Liver (tissue), 9 donors: ENCODE results near the gene IGDCC3. TPM values are rescaled to one million over a fixed set of nuclear protein-coding genes. Genes with fewer than 3 reads are reported as not detected.

ENCODE experiments used
- DNase-seq: peaks from one replicate; pipeline ENCODE4 v3.0.0-alpha.2; 2017; ENCODE audit warnings: low spot score
- H3K27ac ChIP-seq, 2 donors: one replicate each; pipeline ENCODE4 v1.7.0; 2013; ENCODE audit warnings: inconsistent platforms in 2 of 2, low read length in 2 of 2, control low read depth in 1 of 2, low read depth in 1 of 2, mild to moderate bottlenecking in 1 of 2
- H3K27me3 ChIP-seq, 4 donors: one replicate each; pipeline versions ENCODE4 v1.6.1 to v1.7.0; 2013; ENCODE audit warnings: low read length in 3 of 4, inconsistent platforms in 1 of 4, mild to moderate bottlenecking in 1 of 4, moderate library complexity in 1 of 4; ENCODE audit not compliant: control insufficient read depth in 4 of 4, insufficient read depth in 4 of 4
- H3K36me3 ChIP-seq, 4 donors: one replicate each; pipeline versions ENCODE4 v1.6.1 to v1.7.0; 2013; ENCODE audit warnings: low read length in 3 of 4, mild to moderate bottlenecking in 3 of 4, low read depth in 1 of 4, moderate library complexity in 1 of 4; ENCODE audit not compliant: control insufficient read depth in 4 of 4, insufficient read depth in 3 of 4
- H3K4me1 ChIP-seq, 4 donors: one replicate each; pipeline versions ENCODE4 v1.6.1 to v1.7.0; 2013; ENCODE audit warnings: low read length in 3 of 4, mild to moderate bottlenecking in 3 of 4, moderate library complexity in 1 of 4; ENCODE audit not compliant: control insufficient read depth in 4 of 4, insufficient read depth in 4 of 4
- H3K4me3 ChIP-seq, 3 donors: one replicate each; pipeline versions ENCODE4 v1.6.1 to v1.7.0; 2013; ENCODE audit warnings: low read length in 3 of 3, control low read depth in 1 of 3, low read depth in 1 of 3, mild to moderate bottlenecking in 1 of 3
- H3K9ac ChIP-seq, 2 donors: one replicate each; pipeline ENCODE4 v1.7.0; 2013; ENCODE audit warnings: low read length in 2 of 2, mild to moderate bottlenecking in 2 of 2, moderate library complexity in 2 of 2, control low read depth in 1 of 2, low read depth in 1 of 2
- H3K9me3 ChIP-seq, 4 donors: one replicate each; pipeline versions ENCODE4 v1.6.1 to v1.7.0; 2013; ENCODE audit warnings: low read length in 3 of 4; ENCODE audit not compliant: control insufficient read depth in 4 of 4
- CTCF ChIP-seq: fragments of 150-350 bp; IDR thresholded peaks from 2 replicates; pipeline ENCODE4 v1.5.1; 2017; ENCODE audit warnings: improper control_type of control experiment, low read depth, low read length; ENCODE audit not compliant: missing input control
- EGR1 ChIP-seq, 2 donors: IDR thresholded peaks; 2 replicates each; pipeline ENCODE4 v1.6.1; 2016 to 2018; ENCODE audit warnings: antibody characterized with exemption in 2 of 2, low read depth in 2 of 2
- FOXA1 ChIP-seq: IDR thresholded peaks from 2 replicates; pipeline ENCODE4 v1.6.1; 2016; ENCODE audit warnings: antibody characterized with exemption
- GABPA ChIP-seq, 2 donors: IDR thresholded peaks in 1 of 2; conservative IDR thresholded peaks in 1 of 2; 2 replicates each; pipeline ENCODE4 v1.6.1; 2016; ENCODE audit warnings: antibody characterized with exemption in 2 of 2, mild to moderate bottlenecking in 1 of 2, moderate library complexity in 1 of 2
- HNF4A ChIP-seq, 2 donors: conservative IDR thresholded peaks; 2 replicates each; pipeline ENCODE4 v1.6.1; 2016; ENCODE audit warnings: antibody characterized with exemption in 2 of 2, mild to moderate bottlenecking in 2 of 2
- HNF4G ChIP-seq: IDR thresholded peaks from 2 replicates; pipeline ENCODE4 v1.6.1; 2016; ENCODE audit warnings: antibody characterized with exemption
- JUND ChIP-seq, 2 donors: IDR thresholded peaks; 2 replicates each; pipeline ENCODE4 v1.6.1; 2016; ENCODE audit warnings: antibody characterized with exemption in 2 of 2
- MAX ChIP-seq: IDR thresholded peaks from 2 replicates; pipeline ENCODE4 v1.6.1; 2016; ENCODE audit warnings: antibody characterized with exemption
- NR2F2 ChIP-seq: IDR thresholded peaks from 2 replicates; pipeline ENCODE4 v1.6.1; 2016; ENCODE audit warnings: antibody characterized with exemption
- RAD21 ChIP-seq, 2 donors: IDR thresholded peaks; 2 replicates each; pipeline ENCODE4 v1.6.1; 2016; ENCODE audit warnings: antibody characterized with exemption in 2 of 2, mild to moderate bottlenecking in 2 of 2
- RXRA ChIP-seq, 2 donors: IDR thresholded peaks; 2 replicates each; pipeline ENCODE4 v1.6.1; 2017 to 2018; ENCODE audit warnings: antibody characterized with exemption in 2 of 2, mild to moderate bottlenecking in 1 of 2
- SP1 ChIP-seq: IDR thresholded peaks from 2 replicates; pipeline ENCODE4 v1.6.1; 2018; ENCODE audit warnings: antibody characterized with exemption, mild to moderate bottlenecking
- TAF1 ChIP-seq: conservative IDR thresholded peaks from 2 replicates; pipeline ENCODE4 v1.6.1; 2016; ENCODE audit warnings: antibody characterized with exemption, mild to moderate bottlenecking
- YY1 ChIP-seq: IDR thresholded peaks from 2 replicates; pipeline ENCODE4 v1.6.1; 2016; ENCODE audit warnings: antibody characterized with exemption, mild to moderate bottlenecking
- WGBS: extraction: QIAGEN DNeasy Blood & Tissue Kit; methylation state at CpG from one replicate; pipeline ENCODE4 v1.1.7; 2013; 5-methylcytosine and 5-hydroxymethylcytosine counted together
- polyA plus RNA-seq, 2 donors: library from polyadenylated mRNA; stranded (reverse) in 1 of 2; unstranded in 1 of 2; fragments of 200-250 nt in 1 of 2; fragments of >200 nt in 1 of 2; fragmentation: Nextera tagmentation in 1 of 2; extraction: Ambion mirVana in 1 of 2; gene quantifications; one replicate each; pipeline versions ENCODE4 v1.2.1 to v1.2.3, GENCODE V29; 2013 to 2015
- total RNA-seq, 2 donors: library from RNA; depleted of rRNA; stranded (reverse); fragments of >200 nt; gene quantifications; one replicate each; pipeline ENCODE4 v1.2.3, GENCODE V29; 2014
- TF ChIP-seq, protein P1 (sequence below): IDR thresholded peaks from 2 replicates; pipeline ENCODE4 v1.6.1; 2016; ENCODE audit warnings: antibody characterized with exemption
- TF ChIP-seq, protein P2 (sequence below): IDR thresholded peaks from 2 replicates; pipeline ENCODE4 v1.6.1; 2016; ENCODE audit warnings: antibody characterized with exemption
- TF ChIP-seq, protein P3 (sequence below): IDR thresholded peaks from 2 replicates; pipeline ENCODE4 v1.6.1; 2016; ENCODE audit warnings: antibody characterized with exemption, mild to moderate bottlenecking
- donor health status: healthy.
- donor health status: healthy.
- donor health status: healthy.
- donor health status: healthy.
- donor health status: healthy.

IGDCC3 gene
- total and polyA plus RNA-seq, 4 donors, result 1.5 TPM; not detected in 3

GRCh38 chr15:65339416-65339815 is 38.4 kb downstream of the IGDCC3 start:
- DNase-seq, result no peak
- no peak overlapping the region for H3K27ac ChIP-seq
- no peaks in the 10 kb centered on the region for H3K9me3 ChIP-seq
- H3K9ac ChIP-seq, result no peak overlapping the region
- TF ChIP-seq GABPA (IDR thresholded peaks at IDR 0.05 in 1 of 2, conservative IDR thresholded peaks at IDR 0.05 in 1 of 2) (no peak), JUND (IDR thresholded peaks at IDR 0.05) (no peak), TAF1 (no peak), RAD21 (IDR thresholded peaks at IDR 0.05) (no peak), FOXA1 (no peak), NR2F2 (no peak), YY1 (no peak), SP1 (no peak), EGR1 (IDR thresholded peaks at IDR 0.05; ENCODE audit: low read depth in 2 of 2) (no peak), RXRA (IDR thresholded peaks at IDR 0.05) (no peak), CTCF (no peak), MAX (no peak), HNF4A (conservative IDR thresholded peaks at IDR 0.05) (no peak), HNF4G (no peak)
- TF ChIP-seq, protein P1, sequence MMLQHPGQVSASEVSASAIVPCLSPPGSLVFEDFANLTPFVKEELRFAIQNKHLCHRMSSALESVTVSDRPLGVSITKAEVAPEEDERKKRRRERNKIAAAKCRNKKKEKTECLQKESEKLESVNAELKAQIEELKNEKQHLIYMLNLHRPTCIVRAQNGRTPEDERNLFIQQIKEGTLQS, result no peak
- TF ChIP-seq, protein P2, sequence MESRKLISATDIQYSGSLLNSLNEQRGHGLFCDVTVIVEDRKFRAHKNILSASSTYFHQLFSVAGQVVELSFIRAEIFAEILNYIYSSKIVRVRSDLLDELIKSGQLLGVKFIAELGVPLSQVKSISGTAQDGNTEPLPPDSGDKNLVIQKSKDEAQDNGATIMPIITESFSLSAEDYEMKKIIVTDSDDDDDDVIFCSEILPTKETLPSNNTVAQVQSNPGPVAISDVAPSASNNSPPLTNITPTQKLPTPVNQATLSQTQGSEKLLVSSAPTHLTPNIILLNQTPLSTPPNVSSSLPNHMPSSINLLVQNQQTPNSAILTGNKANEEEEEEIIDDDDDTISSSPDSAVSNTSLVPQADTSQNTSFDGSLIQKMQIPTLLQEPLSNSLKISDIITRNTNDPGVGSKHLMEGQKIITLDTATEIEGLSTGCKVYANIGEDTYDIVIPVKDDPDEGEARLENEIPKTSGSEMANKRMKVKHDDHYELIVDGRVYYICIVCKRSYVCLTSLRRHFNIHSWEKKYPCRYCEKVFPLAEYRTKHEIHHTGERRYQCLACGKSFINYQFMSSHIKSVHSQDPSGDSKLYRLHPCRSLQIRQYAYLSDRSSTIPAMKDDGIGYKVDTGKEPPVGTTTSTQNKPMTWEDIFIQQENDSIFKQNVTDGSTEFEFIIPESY, result no peak
- TF ChIP-seq, protein P3, sequence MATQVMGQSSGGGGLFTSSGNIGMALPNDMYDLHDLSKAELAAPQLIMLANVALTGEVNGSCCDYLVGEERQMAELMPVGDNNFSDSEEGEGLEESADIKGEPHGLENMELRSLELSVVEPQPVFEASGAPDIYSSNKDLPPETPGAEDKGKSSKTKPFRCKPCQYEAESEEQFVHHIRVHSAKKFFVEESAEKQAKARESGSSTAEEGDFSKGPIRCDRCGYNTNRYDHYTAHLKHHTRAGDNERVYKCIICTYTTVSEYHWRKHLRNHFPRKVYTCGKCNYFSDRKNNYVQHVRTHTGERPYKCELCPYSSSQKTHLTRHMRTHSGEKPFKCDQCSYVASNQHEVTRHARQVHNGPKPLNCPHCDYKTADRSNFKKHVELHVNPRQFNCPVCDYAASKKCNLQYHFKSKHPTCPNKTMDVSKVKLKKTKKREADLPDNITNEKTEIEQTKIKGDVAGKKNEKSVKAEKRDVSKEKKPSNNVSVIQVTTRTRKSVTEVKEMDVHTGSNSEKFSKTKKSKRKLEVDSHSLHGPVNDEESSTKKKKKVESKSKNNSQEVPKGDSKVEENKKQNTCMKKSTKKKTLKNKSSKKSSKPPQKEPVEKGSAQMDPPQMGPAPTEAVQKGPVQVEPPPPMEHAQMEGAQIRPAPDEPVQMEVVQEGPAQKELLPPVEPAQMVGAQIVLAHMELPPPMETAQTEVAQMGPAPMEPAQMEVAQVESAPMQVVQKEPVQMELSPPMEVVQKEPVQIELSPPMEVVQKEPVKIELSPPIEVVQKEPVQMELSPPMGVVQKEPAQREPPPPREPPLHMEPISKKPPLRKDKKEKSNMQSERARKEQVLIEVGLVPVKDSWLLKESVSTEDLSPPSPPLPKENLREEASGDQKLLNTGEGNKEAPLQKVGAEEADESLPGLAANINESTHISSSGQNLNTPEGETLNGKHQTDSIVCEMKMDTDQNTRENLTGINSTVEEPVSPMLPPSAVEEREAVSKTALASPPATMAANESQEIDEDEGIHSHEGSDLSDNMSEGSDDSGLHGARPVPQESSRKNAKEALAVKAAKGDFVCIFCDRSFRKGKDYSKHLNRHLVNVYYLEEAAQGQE, result no peak
- H3K36me3 ChIP-seq, result no peaks in the 10 kb centered on the region
- H3K27me3 ChIP-seq, result no peaks in the 10 kb centered on the region
- 89% methylated on average over 6 of the region's 6 CpGs for WGBS
- H3K4me1 ChIP-seq, result no peaks in the 10 kb centered on the region
- H3K4me3 ChIP-seq, result no peak overlapping the region

- Histone ChIP-seq H3K36me3 (no peaks in the 10 kb centered on the region), H3K9ac (no peak overlapping the region), H3K27ac (no peak overlapping the region), H3K4me3 (no peak overlapping the region), H3K4me1 (no peaks in the 10 kb centered on the region), H3K27me3 (no peaks in the 10 kb centered on the region), H3K9me3 (no peaks in the 10 kb centered on the region)
- TF ChIP-seq RAD21 (IDR thresholded peaks at IDR 0.05) (no peak), EGR1 (IDR thresholded peaks at IDR 0.05; ENCODE audit: low read depth in 2 of 2) (no peak), JUND (IDR thresholded peaks at IDR 0.05) (no peak), HNF4A (conservative IDR thresholded peaks at IDR 0.05) (no peak), TAF1 (no peak), SP1 (no peak)
- TF ChIP-seq, protein P1, result no peak
- TF ChIP-seq, protein P3, result no peak
- no peak for DNase-seq
- 95% methylated on average over 8 of the region's 8 CpGs for WGBS
Observed at GRCh38 chr15:65338823-65339222, 39.0 kb downstream of the IGDCC3 start.
